Epithelial cell of esophagus (primary cell): ENCODE data around the gene LCP1.
A peak's percentile ranks its signal among the peaks of the same experiment; 100 is the strongest.

Experiments used
- DNase-seq: peaks from one replicate; pipeline ENCODE4 v3.0.0; 2010; ENCODE audit warnings: low read depth
- H3K4me3 ChIP-seq: 2 replicates; pipeline ENCODE4 v1.5.1; 2011; ENCODE audit warnings: mild to moderate bottlenecking, low read length, control low read depth
- CTCF ChIP-seq: IDR thresholded peaks from 2 replicates; pipeline ENCODE4 v1.5.1; 2011; ENCODE audit warnings: low read depth, mild to moderate bottlenecking, low read length, control low read depth, inconsistent platforms; ENCODE audit not compliant: insufficient read depth; ENCODE audit errors: missing control alignments

The LCP1 gene

DNA sequence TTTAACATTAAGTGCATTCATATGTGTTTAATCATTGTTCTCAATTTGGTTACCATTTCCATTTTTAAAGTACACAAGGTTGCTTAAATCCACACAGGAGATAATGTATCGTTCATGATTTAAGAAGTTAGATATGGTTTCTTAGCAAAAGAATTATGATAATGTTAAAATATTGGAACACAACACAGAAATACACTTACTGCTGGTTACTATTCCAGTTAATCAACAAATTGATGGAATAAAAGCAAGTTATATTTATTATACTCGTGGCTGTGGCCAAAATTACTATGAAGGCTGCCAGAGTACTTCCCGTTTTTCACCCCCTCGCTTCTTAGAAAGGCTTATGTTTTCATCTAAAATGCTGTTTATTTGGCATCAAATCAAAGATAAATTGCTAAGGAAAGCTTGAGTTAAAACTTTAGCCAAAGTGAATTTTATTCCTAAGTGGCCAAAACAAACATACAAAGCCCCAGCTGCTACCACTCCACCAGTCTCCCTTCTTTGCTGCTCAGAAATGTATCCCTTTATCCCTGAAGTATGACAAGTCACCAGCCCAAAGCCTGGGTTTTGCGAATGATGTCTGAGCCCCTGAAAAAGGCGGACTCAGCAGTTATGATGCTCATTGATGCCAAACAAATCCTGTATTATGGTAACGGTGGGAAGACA lies 27.7 kb downstream of the LCP1 start:
- H3K4me3 ChIP-seq = no peak overlapping the region
- no peak for TF ChIP-seq CTCF
- no peak for DNase-seq

- no peak overlapping the region for H3K4me3 ChIP-seq
- no peak for DNase-seq
- TF ChIP-seq CTCF = no peak
Observed at GRCh38 chr13:46152627-46153328, 29.2 kb downstream of the LCP1 start.

DNA sequence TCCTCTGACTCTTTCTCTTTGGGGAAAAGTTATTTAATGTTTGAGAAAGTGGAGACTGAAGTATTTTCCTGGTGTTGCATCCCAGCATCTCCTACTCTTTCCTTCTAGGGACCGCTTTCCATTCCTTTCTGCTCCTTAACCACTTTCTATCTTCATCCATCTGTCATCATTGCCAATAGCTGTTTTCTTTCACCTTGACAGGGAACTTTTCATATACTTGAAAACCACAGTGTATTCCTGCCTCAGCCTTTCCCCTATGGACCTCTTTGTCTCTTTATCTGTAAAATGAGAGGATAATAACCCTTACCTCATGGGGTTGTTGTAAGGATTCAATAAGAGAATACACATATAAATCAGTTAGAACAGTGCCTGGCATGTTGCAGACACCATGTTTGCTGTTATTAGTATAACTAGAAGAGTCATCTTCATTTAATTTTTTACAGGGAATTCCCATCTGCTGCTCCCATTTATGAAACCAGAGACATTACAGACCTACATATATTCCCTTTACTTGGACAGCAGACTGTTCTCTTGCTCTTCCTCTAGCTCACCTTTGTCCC lies 31.8 kb downstream of the LCP1 start:
- no peak for DNase-seq
- no peak overlapping the region for H3K4me3 ChIP-seq
- no peak for TF ChIP-seq CTCF

DNA sequence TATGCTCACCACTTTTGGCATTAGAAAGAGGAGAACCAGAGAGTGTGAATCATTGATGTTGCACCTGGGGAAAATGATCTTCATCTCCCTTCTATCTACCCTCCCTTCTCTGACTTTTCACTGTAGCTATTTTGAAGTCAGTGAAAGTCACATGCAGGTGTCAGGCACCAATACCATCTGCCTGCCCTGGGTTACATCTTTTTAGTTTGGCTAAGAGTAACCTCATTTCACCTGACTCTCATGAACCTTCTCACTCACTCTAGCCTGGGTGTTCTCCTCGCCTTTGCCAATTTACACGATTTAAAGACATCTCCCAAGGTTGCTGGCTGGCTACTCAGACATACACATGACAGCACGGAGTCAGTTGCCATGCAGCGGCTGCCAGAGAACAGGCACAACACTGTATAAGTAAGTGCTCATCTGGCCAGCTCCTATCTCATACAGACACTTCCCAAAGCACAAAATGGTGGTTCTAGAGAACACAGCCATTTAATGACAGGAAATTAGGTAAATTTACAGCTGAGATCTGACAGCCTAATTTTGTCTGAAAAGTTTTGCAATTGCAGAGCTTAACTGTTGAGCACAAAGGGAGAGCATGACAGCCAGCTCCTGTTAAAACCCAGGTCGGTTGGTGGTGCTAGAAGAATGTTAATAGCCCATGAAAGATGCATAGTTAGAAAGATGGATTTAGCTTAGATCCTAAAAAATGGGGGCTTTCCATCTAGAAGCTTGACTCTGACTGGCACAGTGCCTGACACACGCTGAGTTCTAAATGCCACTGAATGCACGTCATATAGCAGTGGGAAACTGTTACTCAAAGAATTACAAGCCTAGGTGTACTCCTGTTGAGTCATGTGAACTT lies 32.5 kb downstream of the LCP1 start:
- no peak for TF ChIP-seq CTCF
- DNase-seq = peak; percentile 71
- H3K4me3 ChIP-seq = no peak overlapping the region

DNA sequence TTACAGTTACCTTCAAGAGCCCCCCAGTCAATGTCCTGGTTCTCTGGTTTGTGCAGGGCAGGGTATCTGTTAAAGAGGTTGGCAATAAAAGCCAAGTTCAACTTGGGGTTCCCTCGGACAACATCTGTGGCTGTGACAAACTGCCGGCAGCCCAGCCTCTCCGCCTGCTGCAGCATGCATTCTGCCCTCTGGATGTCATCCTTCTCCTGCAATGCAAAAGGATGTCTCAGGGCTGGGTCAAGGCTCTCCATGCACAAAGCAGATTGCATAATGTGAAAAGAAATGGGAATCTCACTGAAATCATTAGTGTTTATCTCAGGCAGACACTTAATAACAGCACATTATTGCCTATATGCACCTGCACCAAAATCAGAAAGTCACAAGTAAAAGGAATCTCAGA lies 35.1 kb downstream of the LCP1 start:
- H3K4me3 ChIP-seq = no peak overlapping the region
- DNase-seq = peak; percentile 48
- TF ChIP-seq CTCF = peak; percentile 49

DNA sequence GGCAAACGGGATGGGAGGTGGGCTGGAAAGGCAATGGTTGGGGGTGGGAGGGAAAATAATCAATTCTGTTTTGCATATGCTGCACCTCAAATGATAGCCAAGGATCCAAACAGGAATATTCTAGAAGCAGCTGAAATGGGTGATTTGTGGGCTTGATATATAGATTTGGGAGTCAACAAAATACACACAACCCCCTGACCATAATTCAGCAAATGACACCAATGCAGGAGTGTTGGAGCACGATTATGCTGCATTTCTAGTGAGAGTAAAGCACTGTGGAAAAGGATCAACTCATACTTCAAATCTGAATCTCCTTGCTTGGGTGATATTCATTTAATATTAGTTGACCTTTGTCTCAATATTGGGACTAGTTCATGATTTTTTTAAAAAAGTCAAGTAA lies 36.0 kb downstream of the LCP1 start:
- no peak for TF ChIP-seq CTCF
- no peak for DNase-seq
- no peak overlapping the region for H3K4me3 ChIP-seq
